GM18907 (cell line): ENCODE data around the gene EPB41L1.

ENCODE experiments used
- ATAC-seq: cut with Tn5 transposase; IDR thresholded peaks from one replicate; pipeline ENCODE4 v1.9.1; 2021; ENCODE audit warnings: mild to moderate bottlenecking, moderate library complexity; ENCODE audit not compliant: unreplicated experiment

EPB41L1 gene

DNA sequence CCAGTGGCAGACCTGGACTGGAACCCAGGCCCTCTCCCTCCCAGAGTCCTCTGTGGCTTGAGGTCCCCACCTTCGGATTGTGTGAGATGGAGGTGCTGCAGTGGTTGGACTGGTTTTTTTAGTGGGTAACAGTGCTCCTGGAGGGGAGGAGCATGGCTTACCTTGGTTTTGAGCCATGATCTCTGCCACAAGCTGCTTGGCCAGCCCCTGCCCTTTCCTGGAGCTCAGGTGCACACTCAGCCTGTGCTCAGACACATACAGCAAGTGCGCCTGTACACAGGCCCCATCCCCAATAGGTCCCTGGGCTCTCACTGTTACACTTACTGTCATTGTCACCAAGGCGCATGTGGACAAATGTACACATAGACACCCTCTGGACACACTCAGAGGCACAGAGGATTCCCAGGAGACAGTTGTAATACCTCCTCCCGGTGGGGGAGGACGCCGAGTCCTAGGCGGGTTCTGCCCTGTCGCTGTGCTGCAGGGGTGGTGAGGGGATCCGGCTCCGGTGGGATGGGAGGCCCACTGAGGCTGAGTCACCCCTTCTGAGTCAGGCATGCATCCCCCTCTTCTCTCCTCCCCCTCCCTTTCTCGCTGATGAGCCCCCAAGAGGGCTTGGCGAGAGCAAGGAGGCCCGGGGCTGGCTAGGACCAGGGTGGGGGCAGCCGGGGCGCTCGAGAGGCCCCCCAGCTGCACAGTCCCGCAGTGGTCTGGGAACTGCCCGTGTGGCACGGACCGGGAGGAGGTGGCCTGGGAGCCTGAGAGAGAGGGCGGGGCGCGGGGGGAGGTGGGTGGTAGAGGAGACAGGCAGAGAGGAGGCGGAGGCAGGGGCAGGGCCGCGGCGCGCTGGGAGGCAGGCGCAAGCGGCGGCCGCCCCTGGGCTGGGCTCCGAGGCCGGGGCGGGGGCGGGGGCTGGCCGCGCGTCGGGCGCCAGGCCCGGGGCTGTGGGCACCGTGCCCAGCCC is 522 bp upstream of the EPB41L1 start:
- no peak for ATAC-seq

DNA sequence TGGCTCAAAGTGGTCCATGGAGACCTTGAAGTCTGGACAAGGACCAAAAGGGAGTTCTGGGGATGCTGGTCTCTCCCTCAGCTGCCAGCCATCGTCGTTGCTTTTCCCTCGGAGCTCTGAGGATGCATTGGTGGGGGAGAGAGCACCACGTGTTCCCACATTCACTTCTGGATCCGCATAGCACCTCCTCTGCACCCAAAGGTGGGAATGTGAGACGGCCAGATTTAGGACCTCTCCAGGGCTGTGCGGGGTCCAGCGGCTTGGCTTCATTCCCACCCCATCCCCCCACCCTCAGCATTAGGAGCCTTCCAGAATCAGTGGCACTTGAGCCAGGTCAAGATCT is 1.1 kb downstream of the EPB41L1 start:
- no peak for ATAC-seq

DNA sequence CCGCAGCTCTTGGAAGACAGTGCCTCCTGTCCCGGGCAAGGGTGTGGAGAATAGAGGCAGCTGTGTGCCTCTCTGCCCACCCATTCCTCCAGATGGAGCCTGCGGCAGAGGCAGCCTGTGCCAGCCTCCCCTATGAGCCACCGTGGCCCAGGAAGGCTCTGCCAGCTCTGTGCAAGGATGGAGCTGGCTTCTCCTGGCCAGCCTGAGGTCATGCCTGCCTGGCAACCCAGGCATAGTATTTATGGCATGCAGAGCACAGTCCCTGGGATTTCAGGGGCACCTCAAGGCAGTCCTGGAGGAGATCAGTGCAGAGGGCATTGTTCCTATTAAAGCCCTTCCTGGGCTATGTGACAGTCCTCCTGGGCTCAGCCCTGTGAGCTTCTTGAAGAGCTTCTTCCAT is 1.5 kb downstream of the EPB41L1 start:
- ATAC-seq = no peak

- no peak for ATAC-seq
Observed at GRCh38 chr20:36157610-36158009, 3.1 kb downstream of the EPB41L1 start.

GRCh38 chr20:36158160-36158741 is 3.7 kb downstream of the EPB41L1 start:
- ATAC-seq = no peak

DNA sequence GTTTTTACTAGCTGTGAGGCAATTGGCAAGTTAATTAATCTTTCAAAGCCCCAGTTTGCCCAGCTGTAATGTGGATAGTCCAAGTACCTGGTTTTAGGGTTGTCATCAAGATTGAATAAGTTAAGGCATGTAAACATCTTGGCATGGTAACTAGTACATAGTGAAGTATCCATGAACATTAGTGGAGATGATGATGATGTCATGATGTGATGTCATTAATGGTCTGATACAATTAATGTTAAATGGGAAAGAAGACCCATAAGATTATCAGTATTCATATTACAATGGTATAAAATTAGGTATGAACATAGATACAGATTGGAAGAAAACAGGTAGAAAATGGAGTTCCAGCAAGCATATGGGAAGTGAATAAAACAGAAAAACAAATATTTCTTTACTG is 5.3 kb downstream of the EPB41L1 start:
- no peak for ATAC-seq

DNA sequence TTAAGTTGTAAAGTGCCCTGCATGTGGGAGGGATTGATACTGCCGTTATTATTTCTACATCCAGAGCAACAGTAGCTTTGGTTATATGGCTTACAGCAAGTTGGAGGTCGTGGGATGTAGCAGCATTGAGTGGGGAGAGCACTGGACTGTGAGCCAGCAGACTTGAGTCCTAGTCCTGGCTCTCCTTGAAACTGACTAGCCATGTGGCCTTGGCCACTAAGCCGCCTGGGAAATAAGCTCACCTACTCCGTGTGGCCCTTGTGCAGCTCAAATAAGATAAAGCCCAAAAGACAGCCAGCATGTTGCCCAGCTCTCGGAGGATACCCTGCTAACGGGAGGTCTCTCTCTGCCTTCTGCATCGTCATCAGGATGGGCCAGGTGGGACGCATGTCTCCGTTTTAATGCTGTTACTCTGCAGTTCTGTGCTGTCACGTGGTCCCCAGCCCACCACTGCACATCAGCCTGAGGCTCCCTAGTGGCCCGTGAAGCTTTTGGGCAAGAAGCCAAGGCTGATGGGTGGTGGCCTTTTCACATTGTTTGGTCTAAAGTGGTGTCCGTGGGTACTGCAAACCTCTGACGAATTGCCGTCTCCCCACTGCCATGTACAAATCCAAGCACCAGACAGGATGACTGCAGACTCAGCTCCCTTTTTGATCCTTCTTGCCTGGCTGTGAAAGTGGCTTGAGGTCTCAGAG is 7.9 kb downstream of the EPB41L1 start:
- ATAC-seq = no peak

- no peak for ATAC-seq
Observed at GRCh38 chr20:36167902-36168503, 13.5 kb downstream of the EPB41L1 start.

GRCh38 chr20:36170542-36171215 is 16.1 kb downstream of the EPB41L1 start:
- no peak for ATAC-seq

DNA sequence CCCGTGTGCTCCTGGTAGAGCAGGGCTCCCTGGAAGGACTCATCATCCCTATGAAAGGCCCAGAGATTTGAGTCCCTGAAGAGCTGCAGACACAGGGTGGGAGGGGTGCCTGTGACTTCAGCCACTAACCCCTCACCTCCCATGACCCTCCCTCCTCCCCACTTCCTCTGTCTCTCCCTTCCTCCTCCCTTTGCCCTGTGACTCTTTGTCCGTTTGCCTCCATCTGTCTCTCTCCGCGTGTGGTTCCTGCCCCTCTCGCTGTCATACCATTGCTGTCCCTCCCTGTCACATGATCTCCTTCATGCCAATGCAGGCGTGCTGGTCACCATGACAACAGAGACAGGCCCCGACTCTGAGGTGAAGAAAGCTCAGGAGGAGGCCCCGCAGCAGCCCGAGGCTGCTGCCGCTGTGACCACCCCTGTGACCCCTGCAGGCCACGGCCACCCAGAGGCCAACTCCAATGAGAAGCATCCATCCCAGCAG is 19.0 kb downstream of the EPB41L1 start:
- no peak for ATAC-seq

DNA sequence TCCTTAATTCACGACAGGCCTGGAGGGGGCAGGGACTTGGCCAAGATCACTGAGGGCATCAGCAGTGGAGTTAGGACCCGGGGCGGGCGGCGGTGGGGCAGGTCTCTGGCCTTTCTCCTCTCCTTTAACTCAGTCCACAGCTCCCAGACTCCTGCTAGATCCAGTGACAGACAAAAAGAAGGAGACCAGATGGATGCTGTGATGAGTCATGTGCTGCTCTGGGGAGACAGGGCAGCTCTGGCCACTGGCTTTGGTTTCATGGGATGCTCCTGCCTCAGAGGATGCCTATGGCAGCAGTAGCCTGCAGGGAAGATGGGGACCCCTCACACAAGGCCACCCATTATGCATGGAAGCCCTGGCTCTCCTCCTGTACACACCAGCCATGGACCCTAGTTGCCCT is 20.5 kb downstream of the EPB41L1 start:
- ATAC-seq = no peak

GRCh38 chr20:36175475-36175995 is 21.0 kb downstream of the EPB41L1 start:
- no peak for ATAC-seq

DNA sequence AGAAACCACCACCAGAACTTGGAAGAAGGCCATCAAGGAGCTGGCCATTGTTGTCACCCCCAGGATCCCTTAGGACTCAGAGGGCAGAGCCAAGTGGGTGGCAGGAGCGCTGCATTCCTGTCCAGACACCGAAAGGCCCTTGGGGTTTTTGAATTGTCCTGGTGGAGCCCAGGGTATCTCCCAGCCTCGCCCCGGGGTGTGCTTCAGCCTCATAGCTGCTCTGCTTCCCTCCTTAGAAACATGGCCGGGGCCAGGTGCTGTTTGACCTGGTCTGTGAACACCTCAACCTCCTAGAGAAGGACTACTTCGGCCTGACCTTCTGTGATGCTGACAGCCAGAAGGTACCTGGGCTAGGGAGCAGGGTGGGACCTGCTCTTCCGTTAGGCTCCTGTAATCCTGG is 23.2 kb downstream of the EPB41L1 start:
- ATAC-seq = no peak

- ATAC-seq = no peak
Observed at GRCh38 chr20:36179170-36179945, 24.8 kb downstream of the EPB41L1 start.

DNA sequence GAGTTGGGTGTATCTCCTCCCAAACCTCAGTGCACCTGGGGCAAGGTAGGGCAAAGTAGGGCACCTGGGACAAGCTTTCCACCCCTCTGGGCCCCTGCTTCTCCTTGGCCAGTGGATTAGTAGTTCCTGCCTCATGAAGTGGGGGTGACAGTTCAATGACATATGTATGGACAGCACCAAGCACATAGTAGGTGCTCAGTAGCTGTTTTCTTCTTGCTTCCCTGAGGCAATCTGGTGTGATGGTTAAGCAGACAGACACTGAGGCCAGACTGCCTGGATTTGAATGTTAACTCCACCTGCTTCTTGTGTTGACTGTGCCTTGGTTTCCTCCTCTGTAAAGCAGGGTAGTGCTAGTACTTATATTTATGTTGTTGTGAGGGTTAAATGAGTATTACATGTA is 25.8 kb downstream of the EPB41L1 start:
- ATAC-seq = no peak

DNA sequence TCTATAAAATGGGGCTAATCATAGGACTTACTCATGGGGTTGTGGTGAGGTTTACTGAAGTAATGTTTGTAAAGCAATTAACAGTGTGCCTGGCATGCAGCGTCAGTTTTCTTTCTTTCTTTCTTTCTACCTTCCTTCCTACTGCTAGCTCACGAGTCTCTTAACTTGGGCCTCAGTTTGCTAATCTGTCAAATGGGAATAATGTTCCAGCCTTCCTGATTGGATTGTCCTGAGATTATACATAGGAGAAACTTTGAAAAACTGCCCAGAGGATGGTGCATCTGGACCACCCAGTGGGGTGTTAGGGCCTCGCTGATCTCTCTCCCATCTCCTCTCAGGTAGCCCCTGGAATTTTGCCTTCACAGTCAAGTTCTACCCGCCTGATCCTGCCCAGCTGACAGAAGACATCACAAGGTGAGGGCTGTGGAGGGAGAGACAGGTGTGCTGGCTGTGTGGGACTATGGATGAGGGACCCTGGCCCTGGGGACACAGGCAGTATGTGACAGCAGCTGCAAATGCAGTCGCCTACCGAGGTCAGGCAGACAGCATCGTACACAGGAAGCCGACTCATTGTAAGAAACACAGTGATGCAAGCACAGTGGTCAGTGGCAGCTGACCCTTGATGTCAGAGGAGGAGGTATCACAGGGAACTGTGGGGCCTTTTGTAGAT is 27.5 kb downstream of the EPB41L1 start:
- ATAC-seq = no peak

GRCh38 chr20:36182604-36183154 is 28.1 kb downstream of the EPB41L1 start:
- no peak for ATAC-seq

- no peak for ATAC-seq
Observed at GRCh38 chr20:36183155-36183944, 28.8 kb downstream of the EPB41L1 start.
